Mucosa of stomach (tissue), 1 donor: ENCODE measurements around the gene RALA.
"Not testable (repeated sequence)": the region's sequence is repeated elsewhere in the genome, so short reads cannot be mapped to it uniquely, and the experiment has no call there.

Experiments used
- H3K27me3 ChIP-seq: one replicate; pipeline ENCODE4 v1.7.0; 2013; ENCODE audit warnings: mild to moderate bottlenecking, low read length; ENCODE audit not compliant: control insufficient read depth, insufficient read depth
- H3K36me3 ChIP-seq: one replicate; pipeline ENCODE4 v1.7.0; 2013; ENCODE audit warnings: low read length; ENCODE audit not compliant: control insufficient read depth, insufficient read depth
- H3K4me1 ChIP-seq: one replicate; pipeline ENCODE4 v1.7.0; 2013; ENCODE audit warnings: mild to moderate bottlenecking, low read length; ENCODE audit not compliant: control insufficient read depth, insufficient read depth
- H3K4me3 ChIP-seq: one replicate; pipeline ENCODE4 v1.7.0; 2013; ENCODE audit warnings: low read length
- H3K9ac ChIP-seq: one replicate; pipeline ENCODE4 v1.7.0; 2013; ENCODE audit warnings: mild to moderate bottlenecking, low read length, moderate library complexity
- H3K9me3 ChIP-seq: one replicate; pipeline ENCODE4 v1.7.0; 2013; ENCODE audit warnings: mild to moderate bottlenecking, low read length, moderate library complexity; ENCODE audit not compliant: control insufficient read depth
- donor health status: Pancreatic carcinoma.

The RALA gene

DNA sequence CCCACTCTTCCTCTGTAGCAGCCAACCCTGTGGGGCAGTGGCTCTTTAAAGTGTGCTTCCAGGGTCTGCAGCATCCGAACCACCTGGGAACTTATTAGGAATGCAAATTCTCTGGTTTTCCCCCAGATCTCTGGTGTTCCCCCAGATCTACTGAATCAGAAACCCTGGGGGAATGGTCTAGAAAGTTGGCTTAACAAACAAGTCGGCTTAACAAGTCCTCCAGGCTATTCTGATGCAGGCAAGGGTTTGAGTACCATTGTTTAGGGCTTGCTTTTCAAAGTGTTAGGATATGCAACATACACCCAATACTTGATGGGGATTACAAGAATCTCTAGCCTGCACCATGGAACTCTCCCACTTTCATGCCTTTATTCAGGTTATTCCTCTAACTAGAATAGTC, 126.3 kb downstream of the RALA start:
- no peak overlapping the region for H3K4me3 ChIP-seq
- H3K9ac ChIP-seq = no peak overlapping the region
- H3K4me1 ChIP-seq = peaks cover 8% of the 10 kb centered on the region
- no peaks in the 10 kb centered on the region for H3K27me3 ChIP-seq
- H3K9me3 ChIP-seq = no peaks in the 10 kb centered on the region
- H3K36me3 ChIP-seq = no peaks in the 10 kb centered on the region

DNA sequence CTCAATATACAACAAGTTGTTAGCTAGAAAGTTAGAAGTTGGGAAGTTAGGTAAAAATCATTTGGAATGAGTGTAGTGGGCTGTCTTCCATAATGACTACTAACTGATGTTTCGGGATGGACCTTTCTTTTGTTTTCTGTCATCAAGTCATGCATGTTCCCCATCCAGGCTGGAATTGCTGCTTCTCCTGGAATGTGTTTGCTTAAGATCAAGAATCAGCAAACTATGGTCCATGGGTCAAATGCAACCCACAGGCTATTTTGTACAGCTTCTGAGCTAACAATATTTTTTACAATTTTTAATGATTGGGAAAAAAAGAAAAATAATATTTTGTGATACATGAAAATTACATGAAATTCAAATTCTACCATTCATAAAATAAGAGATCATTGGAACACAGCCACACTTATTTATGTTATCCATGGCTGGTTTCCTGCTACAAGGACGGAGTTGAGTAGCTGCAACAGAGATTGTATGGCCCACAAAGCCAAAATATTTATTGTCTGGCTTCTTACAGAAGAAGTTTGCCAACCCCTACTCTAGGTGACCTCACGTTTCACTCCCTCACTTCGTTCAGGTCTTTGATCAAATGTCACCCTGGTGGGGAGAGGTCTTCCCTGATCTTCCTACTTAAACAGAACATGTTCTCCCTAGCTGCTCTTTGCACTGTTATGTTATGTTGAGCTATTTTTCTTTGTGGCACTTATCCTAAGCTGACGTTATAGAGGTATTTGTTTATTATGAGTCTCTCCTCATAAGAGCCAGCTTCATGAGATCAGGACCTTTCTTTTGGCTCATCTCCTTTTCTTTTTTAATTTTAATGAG, 127.1 kb downstream of the RALA start:
- Histone ChIP-seq H3K27me3 (no peaks in the 10 kb centered on the region), H3K4me3 (no peak overlapping the region), H3K9me3 (no peaks in the 10 kb centered on the region), H3K36me3 (no peaks in the 10 kb centered on the region), H3K9ac (no peak overlapping the region), H3K4me1 (peaks cover under 1% of the 10 kb centered on the region)

DNA sequence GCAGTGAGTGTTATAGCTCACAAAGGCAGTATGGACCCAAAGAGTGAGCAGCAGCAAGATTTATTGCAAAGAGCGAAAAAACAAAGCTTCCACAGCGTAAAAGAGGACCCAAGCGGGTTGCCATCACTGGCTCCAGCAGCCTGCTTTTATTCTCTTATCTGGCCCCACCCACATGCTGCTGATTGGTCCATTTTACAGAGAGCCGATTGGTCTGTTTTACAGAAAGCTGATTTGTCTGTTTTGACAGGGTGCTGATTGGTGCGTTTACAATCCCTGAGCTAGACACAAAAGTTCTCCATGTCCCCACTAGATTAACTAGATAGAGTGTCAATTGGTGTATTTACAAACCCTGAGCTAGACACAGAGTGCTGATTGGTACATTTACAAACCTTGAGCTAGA, 129.9 kb downstream of the RALA start:
- H3K27me3 ChIP-seq, H3K9ac ChIP-seq, H3K4me1 ChIP-seq, H3K4me3 ChIP-seq, H3K36me3 ChIP-seq, H3K9me3 ChIP-seq: not testable (repeated sequence)

DNA sequence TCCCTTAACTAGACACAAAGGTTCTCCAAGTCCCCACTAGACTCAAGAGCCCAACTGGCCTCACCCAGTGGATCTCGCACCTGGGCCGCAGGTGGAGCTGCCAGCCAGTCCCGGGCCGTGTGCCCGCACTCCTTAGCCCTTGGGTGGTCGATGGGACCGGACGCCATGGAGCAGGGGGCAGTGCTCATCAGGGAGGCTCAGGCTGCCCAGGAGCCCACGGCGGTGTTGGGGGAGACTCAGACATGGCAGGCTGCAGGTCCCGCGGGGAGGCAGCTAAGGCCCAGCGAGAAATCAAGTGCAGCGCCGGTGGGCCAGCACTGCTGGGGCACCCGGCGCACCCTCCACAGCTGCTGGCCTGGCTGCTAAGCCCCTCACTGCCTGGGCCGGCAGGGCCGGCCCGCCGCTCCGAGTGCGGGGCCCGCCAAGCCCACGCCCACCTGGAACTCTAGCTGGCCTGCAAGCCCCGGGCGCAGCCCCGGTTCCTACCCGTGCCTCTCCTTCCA, 130.5 kb downstream of the RALA start:
- Histone ChIP-seq H3K36me3 (no peaks in the 10 kb centered on the region), H3K27me3 (no peaks in the 10 kb centered on the region), H3K4me3 (no peak overlapping the region), H3K9ac (no peak overlapping the region), H3K4me1 (peaks cover 7% of the 10 kb centered on the region), H3K9me3 (peaks cover 3% of the 10 kb centered on the region)

DNA sequence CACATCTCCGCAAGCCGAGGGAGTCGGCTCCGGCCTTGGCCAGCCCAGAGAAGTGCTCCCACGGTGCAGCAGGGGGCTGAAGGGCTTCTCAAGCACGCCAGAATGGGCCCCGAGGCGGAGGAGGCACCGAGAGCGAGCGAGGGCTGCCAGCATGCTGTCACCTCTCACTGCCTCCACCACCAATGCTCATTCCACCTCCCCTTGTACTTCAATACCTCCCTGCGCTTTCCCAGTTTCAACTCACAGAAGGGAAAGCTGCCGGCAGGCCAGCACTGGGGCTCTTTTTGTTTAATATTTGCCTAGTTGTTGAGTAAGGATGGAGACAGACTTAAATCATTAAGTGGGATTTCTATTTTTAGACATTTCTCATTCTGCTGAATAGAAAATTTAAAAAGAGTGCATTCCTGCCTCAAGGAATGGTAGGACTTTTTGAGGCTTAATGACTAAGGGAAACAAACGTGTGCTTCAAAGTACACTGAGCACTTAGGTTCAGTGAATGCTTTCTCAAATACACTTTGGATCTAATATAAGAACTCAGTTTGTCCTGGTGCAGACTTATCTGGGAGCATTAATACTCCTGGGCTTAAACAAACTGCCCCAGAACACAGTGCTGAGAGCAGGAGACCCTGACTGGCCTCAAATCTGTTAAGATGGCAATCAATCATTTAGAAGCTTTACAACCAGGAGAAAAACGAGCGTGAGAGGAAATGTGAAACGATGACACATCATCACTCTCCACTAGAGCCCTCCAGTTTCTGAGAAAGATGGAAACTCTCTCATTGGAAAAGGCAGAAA, 131.2 kb downstream of the RALA start:
- H3K4me3 ChIP-seq = no peak overlapping the region
- H3K9me3 ChIP-seq = peaks cover 3% of the 10 kb centered on the region

DNA sequence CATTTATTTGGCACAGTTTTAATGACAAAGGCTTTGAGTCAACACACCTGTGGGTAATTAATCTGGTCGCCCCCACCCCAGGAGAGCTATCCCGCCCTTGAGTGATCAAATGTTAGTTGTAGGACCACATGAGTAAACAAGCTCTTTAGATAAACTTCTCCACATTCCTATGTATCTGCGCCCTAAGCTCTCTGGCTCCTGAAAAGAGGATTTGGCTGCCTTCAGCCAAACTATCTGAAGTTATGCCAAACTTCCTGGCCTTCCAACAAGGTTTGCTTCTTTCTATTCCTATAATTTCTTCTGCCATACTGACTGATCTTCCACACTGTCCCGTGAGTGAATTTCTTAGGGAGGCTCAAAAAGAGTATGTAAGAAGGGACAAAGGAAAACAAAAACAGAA, 134.2 kb downstream of the RALA start:
- peaks cover 3% of the 10 kb centered on the region for H3K9me3 ChIP-seq

More for the DNA sequence above, 131.2 kb downstream of the RALA start:
- Histone ChIP-seq H3K36me3 (no peaks in the 10 kb centered on the region), H3K9ac (no peak overlapping the region), H3K4me1 (peaks cover 7% of the 10 kb centered on the region), H3K27me3 (no peaks in the 10 kb centered on the region)

More for the DNA sequence above, 134.2 kb downstream of the RALA start:
- Histone ChIP-seq H3K9ac (no peak overlapping the region), H3K27me3 (no peaks in the 10 kb centered on the region), H3K36me3 (no peaks in the 10 kb centered on the region), H3K4me1 (peaks cover 7% of the 10 kb centered on the region), H3K4me3 (no peak overlapping the region)
